Measurements from ENCODE around the gene NUDCD2.
"Not testable (repeated sequence)": the region's sequence is repeated elsewhere in the genome, so short reads cannot be mapped to it uniquely, and the experiment has no call there.

The NUDCD2 gene

DNA sequence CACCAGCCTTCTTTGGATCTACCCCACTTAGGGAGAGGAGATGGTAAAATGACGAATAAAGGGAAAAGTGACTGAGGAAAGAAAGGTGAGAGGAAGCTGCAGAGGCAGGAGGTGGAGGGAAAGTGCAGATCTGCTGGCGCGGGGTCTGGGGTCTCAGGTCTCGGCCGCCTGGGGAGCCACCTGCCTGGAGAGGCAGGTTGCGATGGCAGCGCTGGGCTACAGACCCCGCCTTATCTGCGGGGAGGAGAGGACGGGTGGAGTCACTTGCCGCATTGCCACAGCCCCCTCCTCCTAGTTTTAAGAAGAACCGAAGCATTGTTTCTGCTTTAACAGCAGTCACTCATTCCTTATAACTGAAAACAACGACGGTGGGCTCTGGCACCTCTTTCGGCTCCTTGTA is 44.2 kb downstream of the NUDCD2 start:
- not testable (repeated sequence) for DNase-seq

DNA sequence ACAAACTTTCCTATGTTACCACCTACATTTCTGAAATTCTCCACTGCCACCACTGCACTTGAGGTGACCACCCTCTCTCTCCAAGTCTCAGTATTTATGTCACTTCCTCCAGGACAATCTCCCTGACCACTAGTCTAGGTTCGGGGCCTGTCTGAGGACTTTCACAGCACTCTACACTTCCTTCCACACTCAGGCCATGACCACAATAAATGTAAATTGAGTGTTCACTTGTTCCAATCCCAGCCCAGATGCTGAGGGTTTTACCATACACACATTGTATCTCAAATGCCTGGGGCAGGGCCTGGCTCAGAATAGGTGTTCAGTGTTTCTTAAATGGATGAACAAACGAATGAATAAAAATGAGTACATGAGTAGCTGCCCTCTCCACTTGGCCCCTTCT is 49.4 kb downstream of the NUDCD2 start:
- no peak for DNase-seq

DNA sequence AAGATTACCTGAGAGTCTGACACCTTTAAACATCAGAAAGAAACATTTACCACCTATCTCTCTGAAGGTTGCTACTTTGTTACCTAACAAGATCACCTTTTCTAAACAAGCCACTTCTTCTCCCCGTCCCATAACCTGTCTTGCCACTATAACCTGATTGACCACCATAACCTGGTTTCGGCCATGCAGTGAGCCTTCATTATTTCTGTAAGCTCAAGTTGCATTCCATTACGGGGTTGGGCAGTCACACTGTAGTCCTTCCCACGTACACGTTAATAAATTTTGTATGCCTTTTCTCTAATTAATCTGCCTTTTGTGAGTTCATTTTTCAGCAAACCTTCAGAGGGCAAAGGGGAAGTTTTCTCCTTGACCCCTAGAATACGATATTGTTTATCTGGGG is 50.5 kb downstream of the NUDCD2 start:
- no peak for DNase-seq

DNA sequence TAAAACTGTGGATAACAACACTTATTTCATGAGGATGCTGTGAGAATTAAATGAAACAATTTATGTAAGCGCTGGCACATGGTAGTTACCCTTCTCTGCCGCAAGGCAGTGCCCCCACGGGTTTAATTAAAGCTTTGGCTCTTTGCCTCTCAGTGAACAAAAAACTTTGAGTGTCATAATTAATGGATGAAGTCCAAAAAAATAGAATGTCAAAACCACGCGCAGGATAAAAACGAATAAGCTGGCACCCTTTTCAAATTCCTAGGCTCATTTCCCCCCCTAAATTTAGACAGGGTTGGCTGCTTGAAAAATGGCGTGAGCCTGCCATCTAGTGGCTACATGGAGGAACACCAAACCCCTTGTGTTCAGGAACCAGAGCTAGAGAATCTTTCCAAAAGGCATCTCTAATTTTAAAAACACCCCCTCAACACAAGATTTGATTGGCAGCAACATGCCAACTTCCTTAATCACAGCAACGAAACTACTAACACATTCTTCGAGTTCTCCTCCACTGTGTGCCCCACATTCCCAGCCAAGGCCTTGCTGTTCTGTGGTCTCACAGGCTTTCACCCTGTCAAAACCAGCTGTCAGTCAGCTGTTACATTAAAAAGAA is 51.5 kb downstream of the NUDCD2 start:
- peak; percentile 70 for DNase-seq

DNA sequence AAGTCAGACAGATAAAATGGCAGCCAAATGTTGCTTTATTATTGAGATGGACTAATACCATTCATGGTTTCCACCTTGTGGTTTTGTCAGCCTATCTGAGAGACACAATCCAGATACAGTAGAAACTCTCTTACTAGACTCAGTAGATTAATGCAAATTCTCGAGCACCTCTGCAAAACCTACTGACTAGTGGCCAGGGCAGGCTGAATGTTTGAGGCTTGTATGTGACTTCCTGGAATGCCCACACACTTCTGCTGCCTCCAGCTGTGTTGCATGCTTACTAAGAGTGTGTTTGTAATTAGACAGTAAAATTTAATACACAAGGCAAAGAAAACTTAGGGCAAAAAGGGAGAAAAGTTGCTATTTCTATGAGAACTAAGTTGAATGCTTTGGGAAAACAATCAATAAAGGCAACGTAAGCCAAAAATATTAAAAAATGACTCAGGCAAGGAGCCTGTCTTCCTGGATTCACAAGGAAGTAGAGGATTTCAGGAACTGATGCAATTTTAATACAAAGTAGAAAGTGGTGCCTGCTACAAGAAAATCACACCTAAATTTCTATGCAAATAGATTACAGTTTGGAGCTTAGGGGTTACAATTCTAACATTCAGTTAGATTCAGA is 52.8 kb downstream of the NUDCD2 start:
- DNase-seq: no peak

DNA sequence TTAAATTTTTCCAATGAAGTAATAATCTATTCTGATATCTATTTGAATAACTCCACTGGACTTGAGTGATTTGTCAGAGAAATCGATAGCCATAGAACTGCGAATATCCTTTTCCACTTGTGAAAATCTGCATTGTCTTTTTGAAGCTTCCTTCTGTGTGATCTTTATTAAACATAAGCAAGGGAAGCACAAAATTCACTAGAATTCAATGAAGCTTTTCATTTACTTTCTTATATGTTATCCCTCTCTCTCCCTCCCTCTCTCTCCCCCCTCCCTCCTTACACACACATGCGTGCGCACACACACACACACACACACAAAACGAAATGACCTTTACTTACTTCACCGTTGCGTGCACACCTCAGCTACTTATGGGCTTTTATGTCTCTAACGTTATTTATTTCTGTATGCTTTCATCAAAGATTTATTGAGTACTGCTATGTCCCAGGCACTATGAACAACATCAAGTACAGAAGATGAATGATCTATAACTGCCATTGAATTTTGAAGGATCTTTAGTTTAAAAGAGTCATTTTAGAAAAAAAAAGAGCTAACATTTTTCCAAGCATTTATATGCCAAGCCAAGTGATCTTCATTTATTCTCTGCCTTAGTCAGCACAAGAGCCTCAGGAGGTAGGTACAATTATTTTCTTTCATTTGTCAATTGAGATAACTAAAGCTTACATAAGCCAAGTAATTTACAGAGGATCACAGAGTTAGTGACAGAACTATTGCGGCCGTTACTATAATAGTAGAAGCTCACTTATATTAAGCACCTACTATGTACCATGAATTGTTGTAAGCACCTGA is 55.3 kb downstream of the NUDCD2 start:
- DNase-seq: no peak

DNA sequence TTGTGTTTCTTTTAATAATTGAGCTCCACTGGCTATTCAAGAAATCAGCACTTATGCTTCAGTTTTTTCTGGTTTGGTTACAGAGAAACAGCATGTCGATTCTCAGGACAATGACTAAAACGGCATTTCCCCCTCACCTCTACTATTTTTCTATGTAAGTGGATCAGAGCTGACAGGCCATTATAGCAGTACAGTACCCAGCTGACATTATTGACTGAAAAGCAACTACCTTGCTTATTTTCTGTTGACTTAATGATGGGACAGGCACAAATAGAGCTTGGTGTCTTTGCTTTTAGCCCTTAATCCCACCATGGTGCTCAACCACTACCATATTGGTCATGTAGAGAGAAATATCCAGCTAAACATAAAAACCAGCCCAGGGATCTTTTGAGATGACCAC is 57.9 kb downstream of the NUDCD2 start:
- no peak for DNase-seq

DNA sequence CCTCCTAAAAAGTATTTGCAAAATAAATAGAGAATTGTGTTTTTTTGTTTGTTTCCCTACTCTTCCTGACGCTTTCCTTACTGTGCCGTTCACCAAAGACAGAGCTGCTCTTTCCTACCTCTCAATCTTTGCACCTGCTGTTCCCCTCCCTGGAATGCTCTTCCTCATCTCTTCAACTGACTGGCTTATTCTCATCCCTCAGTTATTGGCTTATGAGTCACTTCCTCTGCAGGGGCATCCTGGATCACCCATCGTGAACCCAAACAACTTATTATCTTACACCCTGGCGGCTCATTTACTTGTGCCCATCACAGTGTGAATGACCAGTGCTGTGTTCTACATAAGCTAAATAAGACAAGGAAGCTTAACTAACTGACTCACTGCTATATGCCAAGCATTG is 58.6 kb downstream of the NUDCD2 start:
- DNase-seq: no peak

DNA sequence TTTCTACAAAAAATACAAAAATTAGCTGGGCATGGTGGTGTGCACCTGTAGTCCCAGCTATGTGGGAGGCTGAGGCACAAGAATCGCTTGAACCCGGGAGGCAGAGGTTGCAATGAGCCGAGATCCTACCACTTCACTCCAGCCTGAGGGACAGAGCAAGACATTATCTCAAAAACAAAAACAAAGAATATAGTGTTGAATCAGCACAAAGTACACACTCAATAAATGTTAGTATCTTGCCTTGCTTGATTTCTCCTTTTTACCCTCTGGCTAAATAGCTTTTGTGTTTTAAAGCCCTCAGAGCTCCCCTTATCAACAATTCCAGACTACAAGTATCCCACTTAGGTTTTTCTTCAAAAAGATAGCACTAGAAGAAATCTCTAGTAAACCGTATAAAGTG is 60.0 kb downstream of the NUDCD2 start:
- DNase-seq: no peak

DNA sequence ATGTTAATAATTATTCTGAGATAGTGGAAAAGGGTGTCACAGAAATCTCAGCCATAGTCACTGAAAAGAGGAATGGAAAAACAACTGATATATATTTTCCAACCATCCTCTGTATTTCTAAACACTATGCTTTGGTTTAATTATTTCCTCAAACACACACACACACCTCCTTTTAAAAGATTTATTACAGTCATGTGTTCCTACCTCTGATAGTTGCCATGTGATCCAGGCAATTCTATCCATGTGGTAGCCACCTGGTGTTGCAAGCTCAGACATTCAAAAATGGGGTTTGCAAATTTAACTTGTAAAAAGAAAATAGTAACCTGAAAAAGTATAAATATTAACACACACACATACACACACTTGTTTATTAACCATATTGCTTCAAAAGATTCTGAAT is 62.5 kb downstream of the NUDCD2 start:
- no peak for DNase-seq

DNA sequence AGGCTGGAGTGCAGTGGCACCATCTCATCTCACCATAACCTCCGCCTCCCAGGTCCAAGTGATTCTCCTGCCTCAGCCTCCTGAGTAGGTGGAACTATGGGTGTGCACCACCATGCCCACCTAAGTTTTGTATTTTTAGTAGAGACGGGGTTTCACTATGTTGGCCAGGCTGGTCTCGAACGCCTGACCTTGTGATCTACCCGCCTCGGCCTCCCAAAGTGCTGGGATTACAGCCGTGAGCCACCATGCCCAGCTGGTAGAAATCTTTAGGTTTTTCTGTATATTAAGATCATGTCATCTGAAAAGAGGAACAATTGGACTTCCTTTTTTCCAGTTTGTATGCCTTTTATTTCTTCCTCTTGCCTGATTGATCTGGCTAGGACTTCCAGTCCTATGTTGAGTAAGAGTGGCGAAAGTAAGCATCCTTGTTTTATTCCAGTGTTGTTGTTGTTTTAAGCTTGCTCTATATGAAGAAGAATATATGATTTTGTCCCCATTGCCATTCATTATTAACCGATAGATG is 63.0 kb downstream of the NUDCD2 start:
- not testable (repeated sequence) for DNase-seq

All from CD4-positive, alpha-beta T cell treated with Interleukin-6 for 4 hours (primary cell).